NCI-H2029 (cell line): ENCODE results near the gene OTUD5.
"Not testable (repeated sequence)": the region's sequence is repeated elsewhere in the genome, so short reads cannot be mapped to it uniquely, and the experiment has no call there.

Source experiments
- DNase-seq: peaks from one replicate; lab custom pipeline; 2025; lab: John Stamatoyannopoulos, UW

The OTUD5 gene, protein sequence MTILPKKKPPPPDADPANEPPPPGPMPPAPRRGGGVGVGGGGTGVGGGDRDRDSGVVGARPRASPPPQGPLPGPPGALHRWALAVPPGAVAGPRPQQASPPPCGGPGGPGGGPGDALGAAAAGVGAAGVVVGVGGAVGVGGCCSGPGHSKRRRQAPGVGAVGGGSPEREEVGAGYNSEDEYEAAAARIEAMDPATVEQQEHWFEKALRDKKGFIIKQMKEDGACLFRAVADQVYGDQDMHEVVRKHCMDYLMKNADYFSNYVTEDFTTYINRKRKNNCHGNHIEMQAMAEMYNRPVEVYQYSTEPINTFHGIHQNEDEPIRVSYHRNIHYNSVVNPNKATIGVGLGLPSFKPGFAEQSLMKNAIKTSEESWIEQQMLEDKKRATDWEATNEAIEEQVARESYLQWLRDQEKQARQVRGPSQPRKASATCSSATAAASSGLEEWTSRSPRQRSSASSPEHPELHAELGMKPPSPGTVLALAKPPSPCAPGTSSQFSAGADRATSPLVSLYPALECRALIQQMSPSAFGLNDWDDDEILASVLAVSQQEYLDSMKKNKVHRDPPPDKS

DNA sequence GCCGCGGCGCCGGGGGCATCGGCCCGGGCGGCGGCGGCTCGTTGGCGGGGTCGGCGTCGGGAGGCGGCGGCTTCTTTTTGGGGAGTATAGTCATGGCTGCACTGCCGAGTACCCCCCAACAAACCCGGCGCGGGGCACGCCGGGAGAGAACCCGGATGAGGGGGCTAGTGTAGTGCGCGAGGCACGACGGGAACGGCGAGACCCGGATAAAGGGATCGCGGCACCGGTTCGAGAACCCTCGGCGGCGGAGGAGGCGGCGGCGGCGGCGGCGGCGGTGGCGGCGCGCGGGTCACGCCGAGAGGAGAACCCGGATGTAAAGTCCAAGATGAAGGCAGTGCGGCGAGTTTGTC, at the start of gene OTUD5:
Gene OTUD5 (minus strand): TSS at position 131 of the 350 bp plus-strand sequence. CDS start 37 bp downstream, at position 94.
- peak; percentile 59 for DNase-seq

DNA sequence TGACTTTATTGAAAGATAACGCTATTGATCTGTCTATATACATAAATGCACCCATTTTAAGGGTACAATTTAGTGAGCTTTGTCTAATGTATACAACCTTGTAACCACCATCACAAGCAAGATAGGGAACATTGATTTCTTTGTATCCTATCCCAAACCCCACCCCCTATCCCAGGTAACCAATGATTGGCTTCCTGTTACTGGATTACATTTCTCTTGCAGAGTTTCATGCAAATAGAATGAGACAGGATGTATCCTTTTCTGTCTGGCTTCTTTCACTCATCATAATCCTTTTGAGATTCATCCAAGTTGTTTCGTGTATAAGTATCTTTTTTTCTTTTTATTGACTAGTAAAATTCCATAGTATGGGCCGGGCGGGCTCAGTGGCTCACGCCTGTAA, 46.3 kb upstream of the OTUD5 start:
- no peak for DNase-seq

DNA sequence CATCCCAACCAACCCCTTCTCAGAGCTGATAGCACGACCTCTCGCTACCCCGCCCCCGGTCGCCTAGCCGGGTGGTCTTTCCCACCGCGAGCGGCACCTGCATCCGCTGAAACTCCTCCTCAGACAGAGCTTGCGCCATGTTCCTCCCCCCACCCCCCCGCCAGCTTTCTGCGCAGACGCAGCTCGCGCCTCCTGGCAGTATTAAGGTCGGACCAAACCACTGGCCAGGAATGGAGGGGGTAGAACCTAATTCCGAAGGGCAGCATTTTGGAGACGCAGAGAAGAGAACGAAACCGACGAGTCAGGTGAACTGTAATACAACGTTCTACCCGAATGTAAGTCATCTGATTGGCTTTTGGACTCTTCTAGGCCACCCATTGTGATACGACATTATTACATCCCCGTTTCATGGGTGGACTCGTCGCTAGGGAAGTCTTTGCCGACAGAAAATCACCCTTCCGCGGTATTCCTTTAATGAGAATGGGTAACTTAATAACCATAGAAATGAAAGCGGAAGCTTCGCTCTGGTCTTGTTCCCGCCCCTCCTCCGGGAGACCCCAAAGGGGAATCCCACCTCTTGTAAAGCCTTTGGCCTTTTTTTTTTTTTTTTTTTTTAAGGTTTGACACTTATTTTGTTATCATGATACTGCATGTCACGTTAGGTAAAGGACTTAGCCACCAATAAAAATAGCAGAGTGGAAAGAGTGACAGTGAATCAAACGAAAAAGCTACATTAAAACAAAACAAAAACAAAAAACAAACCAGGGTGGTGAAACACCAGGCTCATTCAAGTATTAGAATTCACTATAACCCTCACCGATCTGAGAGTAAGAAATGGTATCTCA, 44.9 kb upstream of the OTUD5 start, which contains the start of gene GRIPAP1:
Gene GRIPAP1 (minus strand): TSS at position 174 of the 845 bp plus-strand sequence. CDS start 35 bp downstream, at position 139.
- DNase-seq: peak; percentile 84

DNA sequence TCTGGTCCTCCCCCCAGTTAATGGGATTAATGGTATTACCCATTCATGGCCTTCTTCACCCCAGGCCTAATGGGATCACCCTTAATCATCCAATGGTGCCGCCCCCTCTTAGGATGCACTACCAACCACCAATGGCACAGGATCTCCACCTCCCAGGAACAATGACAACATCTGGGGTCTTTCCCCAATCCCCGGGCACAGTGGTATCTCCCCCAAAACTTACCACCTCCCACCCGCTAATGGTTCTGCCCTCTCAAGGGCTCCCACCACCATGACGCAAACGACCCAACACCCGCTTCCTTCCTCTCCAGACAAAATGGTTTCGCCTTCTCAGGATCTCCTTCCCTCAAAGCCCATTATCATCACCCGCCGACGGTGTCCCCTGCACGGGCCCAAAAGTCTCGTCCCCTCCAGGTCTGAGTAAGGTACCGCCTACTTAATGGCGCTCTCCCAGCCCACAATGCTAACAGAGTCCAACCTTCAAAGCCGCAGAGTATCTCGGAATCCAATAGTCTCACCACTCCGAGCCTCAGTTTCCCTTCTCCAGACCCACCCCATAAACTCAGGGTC, 44.2 kb upstream of the OTUD5 start:
- DNase-seq: peak; percentile 15

DNA sequence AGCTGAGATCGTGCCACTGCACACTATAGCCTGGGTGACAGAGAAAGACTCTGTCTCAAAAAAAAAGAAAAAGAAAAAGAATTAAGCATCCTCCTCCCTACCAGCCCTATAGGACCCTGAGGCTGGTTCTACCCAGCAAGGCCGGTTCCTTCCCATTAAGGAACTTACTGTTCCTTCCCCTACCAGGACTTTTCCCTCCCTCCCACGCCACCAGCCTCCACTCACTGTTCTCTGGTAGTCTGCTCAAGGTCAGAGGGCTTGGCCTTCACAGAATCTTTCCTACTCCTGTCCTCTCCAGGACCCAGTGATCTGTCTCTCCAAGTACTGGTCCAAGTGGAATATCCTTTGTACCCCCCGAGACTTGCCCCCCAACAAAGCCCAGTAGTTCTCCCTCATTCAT, 43.2 kb upstream of the OTUD5 start:
- DNase-seq: no peak

DNA sequence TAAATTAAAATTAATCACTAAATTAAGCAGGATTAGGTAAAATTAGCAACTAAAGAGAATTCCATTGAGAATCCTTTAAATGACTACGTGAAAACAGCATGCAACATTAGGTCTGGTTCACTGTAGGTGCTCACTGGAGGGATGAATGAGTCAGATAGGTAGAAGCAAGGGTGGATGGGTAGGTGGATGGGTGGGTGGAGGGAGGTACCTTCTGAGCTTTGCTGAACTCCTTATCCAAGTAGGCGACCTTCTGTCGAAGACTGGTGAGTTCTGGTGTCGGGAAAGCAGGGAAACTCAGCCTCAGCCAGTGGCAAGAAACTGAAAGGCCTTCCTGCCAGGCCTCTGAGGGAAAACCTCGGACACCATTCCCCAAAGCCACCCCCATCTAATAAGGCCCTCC, 41.6 kb upstream of the OTUD5 start:
- no peak for DNase-seq

DNA sequence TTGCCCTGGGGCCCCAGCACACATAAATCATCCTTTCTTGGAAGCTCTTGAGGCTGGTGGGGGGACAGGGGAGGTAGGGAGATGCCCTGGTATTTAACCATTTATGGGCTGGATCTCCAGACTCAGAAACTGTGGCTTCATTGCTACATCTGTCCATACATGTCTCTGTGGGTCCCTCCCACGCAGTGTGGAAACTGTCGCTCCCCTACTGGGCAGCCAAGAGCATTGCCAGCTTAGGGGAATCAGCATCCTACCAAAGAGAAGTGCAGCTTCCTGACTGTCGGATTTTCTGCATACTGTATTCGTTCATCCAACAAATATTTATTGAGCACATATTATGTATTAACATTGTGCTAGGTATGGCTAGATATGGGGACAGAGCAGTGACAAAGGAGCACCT, 41.0 kb upstream of the OTUD5 start:
- no peak for DNase-seq

DNA sequence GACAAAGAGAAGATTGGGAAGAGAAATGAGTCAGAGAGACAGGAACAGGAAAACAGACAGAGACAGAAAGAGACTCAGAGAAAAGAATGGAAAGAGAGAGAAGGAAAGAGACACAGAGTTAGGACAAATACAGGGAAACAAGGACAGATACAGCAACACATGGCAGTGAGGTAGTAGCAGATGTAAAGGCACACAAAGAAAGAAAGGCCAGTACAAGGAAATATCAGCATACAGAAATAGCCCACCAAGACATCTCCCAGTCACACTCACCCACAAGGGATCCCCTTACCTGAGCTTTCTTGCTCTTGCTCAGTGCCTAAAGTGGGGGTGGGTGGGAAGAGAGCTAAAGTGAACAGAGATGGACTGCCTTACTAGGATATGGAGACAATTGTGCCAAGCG, 40.5 kb upstream of the OTUD5 start:
- DNase-seq: no peak

DNA sequence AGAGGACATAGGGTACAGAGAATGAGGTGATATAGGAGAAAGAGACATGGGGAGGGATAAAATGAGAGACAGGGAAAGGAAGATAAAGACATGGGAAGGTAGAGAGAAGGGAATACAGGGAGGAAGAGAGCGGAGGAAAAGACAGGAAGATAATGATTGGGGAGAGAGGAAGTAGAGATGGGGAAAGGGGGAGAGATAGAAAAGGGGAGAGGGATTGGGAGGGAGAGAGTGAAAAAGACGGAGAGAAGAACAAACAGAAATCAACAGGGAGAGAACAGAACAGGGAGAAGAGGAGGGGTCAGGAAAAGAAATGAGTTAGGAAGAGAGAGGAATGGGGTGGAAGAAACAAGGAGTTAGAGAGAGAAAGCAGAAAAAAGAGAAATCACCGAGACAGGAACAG, 40.0 kb upstream of the OTUD5 start:
- DNase-seq: no peak

DNA sequence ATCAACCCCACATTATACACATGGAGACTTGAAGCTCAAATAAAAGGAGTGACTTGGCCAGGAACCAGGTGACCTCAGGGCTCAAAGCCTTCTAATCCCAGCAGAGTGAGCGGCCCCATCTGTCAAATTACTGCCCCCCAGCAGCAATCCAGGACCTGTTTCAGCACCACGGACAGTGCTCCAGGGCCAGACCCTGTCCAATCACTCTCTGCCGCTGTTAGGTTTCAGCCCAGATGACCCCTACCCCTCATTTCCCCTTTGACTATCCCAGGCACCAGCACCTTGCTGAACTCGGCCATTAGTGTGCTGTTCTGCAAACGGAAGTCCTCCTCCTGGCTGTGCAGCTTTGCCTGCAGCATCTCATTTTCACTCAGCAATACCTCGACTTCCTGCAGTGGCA, 39.6 kb upstream of the OTUD5 start:
- no peak for DNase-seq

DNA sequence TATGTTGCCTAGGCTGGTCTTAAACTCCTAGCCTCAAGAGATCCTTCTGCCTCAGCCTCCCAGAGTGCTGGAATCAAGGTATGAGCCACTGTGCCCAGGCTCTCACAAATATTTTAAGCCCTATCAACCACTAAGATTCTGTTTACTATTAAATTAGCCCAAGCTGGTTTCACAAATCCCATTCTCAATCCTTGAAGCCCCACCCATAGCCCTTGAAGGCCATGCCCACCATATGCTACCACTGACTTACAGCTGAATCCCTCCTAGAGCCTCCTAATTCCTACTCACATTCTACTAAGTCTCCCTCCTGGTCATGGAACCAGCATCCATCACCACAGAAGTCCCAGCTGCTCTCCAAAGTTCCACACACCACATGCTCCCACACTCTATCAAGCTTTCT, 34.9 kb upstream of the OTUD5 start:
- no peak for DNase-seq

DNA sequence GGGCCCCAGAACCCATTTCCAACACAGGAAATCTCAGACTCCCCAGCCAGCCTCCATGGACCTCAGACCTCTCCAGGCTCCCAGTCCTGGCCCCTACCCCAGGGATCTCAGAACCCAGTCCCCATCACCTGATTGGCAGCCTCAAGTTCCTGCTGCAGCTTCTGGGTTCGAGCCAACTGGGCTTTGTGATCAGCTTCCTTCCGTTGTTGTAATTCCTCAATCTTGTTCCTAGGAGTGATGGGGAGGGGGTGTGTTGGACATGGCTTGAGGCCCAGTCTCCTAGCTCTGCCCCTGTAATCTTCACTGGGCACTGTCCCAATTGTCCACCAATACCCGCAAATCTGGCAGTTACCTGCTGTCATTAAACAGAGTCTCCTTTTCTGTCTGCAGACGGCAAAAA, 32.1 kb upstream of the OTUD5 start:
- DNase-seq: no peak

DNA sequence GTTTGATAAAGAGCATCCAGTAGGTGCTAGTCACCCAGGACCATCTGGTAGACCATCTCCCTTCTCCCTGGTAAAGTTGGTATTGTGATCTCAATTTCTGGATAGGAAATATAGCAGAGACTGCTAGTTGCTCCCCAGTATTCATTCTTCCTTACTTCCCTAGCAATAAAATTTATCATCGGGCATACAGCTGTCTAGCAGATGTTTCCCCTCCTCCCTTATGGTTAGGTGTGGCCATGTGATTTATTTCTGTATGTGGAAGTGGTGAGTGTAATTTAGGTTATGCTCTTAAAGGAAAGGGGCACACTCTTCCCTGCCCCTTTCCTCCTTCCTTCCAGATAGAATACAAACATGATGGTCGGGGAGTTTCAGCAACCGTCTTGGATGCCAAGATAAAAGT, 26.5 kb upstream of the OTUD5 start:
- no peak for DNase-seq

DNA sequence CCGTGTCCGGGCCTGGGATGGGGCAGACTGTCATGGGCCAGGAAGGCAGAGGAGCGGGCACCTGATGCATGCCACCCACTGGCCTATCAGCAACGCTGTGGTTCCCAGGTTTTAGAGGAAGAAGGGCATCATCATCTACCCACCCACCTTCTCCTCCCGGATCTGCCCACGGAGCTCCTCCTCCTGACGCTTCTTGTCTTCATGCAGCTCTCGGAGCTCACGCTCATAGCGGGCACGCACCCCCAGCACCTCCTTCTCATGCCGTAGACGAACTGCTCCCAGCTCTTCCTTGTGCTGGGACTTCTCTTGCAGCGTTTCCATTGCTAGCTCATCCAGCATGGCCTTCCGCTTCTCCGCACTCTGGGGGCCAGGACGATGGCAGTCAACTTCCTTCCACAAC, 25.7 kb upstream of the OTUD5 start:
- no peak for DNase-seq

DNA sequence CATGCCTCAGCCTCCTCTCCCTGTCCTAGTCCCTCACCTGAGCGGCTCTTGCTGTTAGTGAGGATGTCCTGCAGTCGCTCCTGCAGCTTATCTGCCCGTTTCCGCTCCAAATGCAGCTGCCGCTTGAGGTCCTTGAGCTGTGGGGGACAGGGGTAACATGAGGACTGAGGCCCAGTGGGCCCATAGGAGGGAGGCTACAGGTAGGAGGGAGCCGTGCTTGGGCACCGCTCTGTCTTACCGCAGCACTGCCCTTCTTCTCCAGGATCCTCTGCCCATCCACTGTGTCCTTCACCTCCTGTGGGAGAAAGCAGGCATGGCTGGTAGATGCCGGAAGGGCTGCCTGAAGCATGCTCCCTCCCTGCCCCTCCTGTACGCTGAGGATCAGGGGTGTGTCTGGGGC, 23.8 kb upstream of the OTUD5 start:
- DNase-seq: no peak

DNA sequence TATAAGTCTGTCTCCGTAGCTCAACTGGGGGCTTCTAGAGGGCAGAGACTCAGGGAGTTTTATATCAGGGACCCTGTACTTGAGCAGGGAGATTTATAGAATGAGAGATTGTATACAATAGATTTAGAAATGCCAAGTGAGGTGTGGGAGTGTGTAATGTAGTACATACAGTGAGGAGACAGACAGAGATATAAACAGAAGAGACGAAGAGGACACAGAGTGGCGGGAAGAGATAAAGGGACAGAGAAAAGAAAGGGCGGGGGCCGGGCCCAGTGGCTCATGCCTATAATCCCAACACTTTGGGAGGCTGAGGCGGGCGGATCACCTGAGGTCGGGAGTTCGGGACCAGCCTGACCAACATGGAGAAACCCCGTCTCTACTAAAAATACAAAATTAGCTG, 22.9 kb upstream of the OTUD5 start:
- DNase-seq: not testable (repeated sequence)

DNA sequence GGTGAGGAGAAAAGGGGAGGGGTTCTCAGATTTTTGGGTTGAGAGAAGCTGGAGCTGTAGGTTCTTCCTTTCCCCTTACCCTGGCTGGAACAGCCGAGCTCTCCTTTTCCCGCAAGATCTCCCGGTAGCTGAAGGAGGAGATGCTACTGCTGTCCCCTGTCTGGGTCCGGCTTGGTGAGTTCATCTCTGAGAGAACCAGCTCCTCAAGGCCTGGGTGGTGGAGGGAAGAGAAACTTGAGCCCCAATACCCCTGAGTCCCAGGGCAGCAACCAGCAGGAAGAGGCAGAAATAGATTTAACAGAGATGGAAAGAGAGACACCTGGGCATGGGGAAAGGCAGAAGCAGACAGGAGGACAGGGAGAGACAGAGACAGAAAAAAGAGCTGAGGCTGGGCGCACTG, 20.8 kb upstream of the OTUD5 start:
- no peak for DNase-seq

DNA sequence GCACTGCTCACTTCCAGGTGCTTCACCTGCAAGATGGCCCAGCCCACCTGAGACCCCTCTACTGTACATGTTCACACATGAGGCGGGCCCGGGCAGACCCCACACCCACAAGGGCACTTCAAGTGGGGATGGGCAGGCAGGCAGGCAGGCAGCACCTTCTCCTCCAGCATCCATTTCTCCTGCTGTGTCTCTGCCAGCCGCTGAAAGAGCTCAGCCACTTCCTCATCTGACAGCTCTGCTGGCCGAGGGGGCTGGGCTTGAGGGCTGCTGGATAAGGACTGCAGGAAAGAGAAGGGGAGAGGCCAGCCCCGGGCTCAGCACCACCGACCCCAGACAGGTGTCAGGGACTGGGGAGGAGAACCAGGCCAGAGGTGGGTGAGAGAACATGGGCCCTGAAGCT, 18.7 kb upstream of the OTUD5 start:
- no peak for DNase-seq

DNA sequence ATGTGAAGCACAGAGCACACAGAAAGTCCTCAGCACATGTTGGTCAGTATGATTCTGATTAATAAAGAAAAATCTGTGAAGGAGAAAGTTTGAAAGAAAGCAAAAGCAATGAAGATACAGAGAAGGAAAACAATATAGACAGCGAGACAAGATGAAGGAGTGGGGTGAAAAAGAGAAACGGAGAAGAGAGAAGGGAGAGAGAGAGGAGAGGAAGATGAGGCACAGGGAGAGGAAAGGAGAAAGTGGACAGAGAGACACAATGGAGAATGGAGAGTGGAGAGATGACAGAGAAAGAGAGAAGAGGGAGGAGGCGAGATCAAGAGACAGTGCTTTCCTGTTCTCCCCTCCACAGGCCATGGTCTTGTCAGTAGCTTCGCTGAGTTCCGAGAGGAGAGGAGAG, 18.1 kb upstream of the OTUD5 start:
- DNase-seq: no peak

DNA sequence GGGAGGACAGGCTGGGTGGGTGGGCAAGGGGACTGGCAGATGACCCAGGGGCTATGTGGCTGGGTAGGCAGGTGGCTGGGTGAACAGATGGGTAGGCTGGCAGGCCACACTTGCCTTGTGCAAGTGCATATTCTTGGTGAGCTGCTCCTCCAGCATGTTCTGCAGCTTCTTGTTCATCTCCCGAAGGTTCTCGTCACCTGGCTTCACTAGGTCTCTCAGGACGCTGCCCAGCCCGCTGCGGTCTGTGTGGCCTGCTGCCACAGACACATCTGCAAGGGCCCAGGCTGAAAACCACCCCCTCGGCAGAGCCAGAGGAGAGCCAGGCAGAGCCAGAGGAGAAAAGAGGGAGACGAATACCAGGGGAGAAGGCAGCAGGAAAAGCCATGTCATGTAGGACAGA, 17.6 kb upstream of the OTUD5 start:
- no peak for DNase-seq

DNA sequence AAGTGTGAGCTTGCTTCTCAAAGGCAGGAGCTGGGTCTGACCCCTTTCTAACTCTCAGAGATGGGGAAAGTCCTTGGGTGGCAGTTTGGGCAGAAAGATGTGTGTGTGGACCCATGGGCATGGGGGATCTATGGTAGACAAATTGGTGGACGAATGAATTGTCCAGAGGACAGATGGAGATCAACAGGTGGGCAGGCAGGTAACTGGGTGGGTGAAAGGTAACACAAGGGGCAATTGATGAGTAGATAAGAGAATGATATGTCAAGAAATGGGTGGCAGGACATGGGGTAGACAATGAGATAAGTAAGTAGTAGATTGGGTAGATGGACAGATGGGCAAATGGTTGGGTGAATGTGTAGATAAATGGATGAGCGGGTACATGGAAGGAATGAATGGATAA, 17.2 kb upstream of the OTUD5 start:
- no peak for DNase-seq

DNA sequence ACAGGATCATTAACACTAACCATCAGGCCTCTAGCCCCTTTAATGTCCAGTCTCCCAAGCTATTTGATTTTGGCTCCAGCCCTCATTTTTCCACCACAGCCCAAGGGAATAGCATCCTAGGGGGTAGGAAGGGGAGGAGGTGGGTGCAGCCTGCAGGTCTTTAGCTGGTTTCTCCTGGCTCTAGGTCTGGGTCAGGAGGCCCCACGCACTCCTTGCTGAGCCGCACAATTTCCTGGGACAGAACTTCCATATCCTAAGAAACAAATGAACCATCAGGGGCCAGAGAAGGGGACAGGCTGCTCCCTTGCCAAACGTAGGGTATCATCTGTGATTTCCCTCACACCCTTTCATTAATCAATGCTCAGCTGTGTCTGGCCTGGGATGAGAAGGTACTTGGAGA, 16.6 kb upstream of the OTUD5 start:
- no peak for DNase-seq
